Mesendoderm (in vitro differentiated cells): Measurements from ENCODE around the gene HOXA11.

Source experiments
- DNase-seq: peaks from one replicate; pipeline ENCODE4 v3.0.0; 2013
- H2AK5ac ChIP-seq: 2 replicates; pipeline ENCODE4 v1.6.1; 2013; ENCODE audit warnings: low read length, inconsistent platforms
- H2BK120ac ChIP-seq: 2 replicates; pipeline ENCODE4 v1.6.1; 2013; ENCODE audit warnings: low read depth, mild to moderate bottlenecking, low read length, moderate library complexity, mixed read lengths
- H2BK15ac ChIP-seq: replicated peaks from 2 replicates; pipeline ENCODE4 v1.6.1; 2013; ENCODE audit warnings: low read depth, mild to moderate bottlenecking, moderate library complexity
- H2BK5ac ChIP-seq: 2 replicates; pipeline ENCODE4 v1.6.1; 2013; ENCODE audit warnings: low read length, inconsistent platforms
- H3K18ac ChIP-seq: 2 replicates; pipeline ENCODE4 v1.6.1; 2013; ENCODE audit warnings: mild to moderate bottlenecking, low read length, mixed read lengths
- H3K23ac ChIP-seq: one replicate; pipeline ENCODE4 v1.6.1; 2013; ENCODE audit warnings: low read length
- H3K27ac ChIP-seq: 2 replicates; pipeline ENCODE4 v1.5.1; 2013; ENCODE audit warnings: low read depth, mild to moderate bottlenecking, inconsistent platforms, low read length, moderate library complexity
- H3K27me3 ChIP-seq: 2 replicates; pipeline ENCODE4 v1.6.1; 2013; ENCODE audit warnings: low read length, control low read depth, mild to moderate bottlenecking, inconsistent platforms; ENCODE audit not compliant: insufficient read depth, poor library complexity
- H3K36me3 ChIP-seq: 2 replicates; pipeline ENCODE4 v1.6.1; 2013; ENCODE audit warnings: low read length, inconsistent platforms; ENCODE audit not compliant: control insufficient read depth, insufficient read depth
- H3K4ac ChIP-seq: one replicate; pipeline ENCODE4 v1.6.1; 2013; ENCODE audit warnings: low read depth, mild to moderate bottlenecking, low read length, moderate library complexity
- H3K4me1 ChIP-seq: 2 replicates; pipeline ENCODE4 v1.6.1; 2013; ENCODE audit warnings: low read depth, low read length, inconsistent platforms; ENCODE audit not compliant: control insufficient read depth
- H3K4me2 ChIP-seq: 2 replicates; pipeline ENCODE4 v1.6.1; 2013; ENCODE audit warnings: low read length
- H3K4me3 ChIP-seq: 2 replicates; pipeline ENCODE4 v1.5.1; 2013; ENCODE audit warnings: mild to moderate bottlenecking, low read length
- H3K56ac ChIP-seq: one replicate; pipeline ENCODE4 v1.6.1; 2013; ENCODE audit warnings: low read length
- H3K79me1 ChIP-seq: 2 replicates; pipeline ENCODE4 v1.6.1; 2013; ENCODE audit warnings: low read length, inconsistent platforms
- H3K79me2 ChIP-seq: 2 replicates; pipeline ENCODE4 v1.6.1; 2013; ENCODE audit warnings: mild to moderate bottlenecking, low read length; ENCODE audit not compliant: control insufficient read depth, insufficient read depth
- H3K9ac ChIP-seq: 2 replicates; pipeline ENCODE4 v1.6.1; 2013; ENCODE audit warnings: low read length, inconsistent platforms
- H4K5ac ChIP-seq: one replicate; pipeline ENCODE4 v1.6.1; 2013; ENCODE audit warnings: low read length
- H4K8ac ChIP-seq: one replicate; pipeline ENCODE4 v1.6.1; 2013; ENCODE audit warnings: low read depth, mild to moderate bottlenecking, control low read depth, low read length, moderate library complexity
- WGBS: extraction: QIAGEN DNeasy Blood & Tissue Kit; methylation state at CpG from one replicate; pipeline ENCODE4 v1.1.7; 2013; ENCODE audit warnings: low lambda C conversion rate, missing lambda C conversion rate; ENCODE audit not compliant: insufficient coverage; ENCODE audit errors: extremely low coverage; 5-methylcytosine and 5-hydroxymethylcytosine counted together

The HOXA11 gene

DNA sequence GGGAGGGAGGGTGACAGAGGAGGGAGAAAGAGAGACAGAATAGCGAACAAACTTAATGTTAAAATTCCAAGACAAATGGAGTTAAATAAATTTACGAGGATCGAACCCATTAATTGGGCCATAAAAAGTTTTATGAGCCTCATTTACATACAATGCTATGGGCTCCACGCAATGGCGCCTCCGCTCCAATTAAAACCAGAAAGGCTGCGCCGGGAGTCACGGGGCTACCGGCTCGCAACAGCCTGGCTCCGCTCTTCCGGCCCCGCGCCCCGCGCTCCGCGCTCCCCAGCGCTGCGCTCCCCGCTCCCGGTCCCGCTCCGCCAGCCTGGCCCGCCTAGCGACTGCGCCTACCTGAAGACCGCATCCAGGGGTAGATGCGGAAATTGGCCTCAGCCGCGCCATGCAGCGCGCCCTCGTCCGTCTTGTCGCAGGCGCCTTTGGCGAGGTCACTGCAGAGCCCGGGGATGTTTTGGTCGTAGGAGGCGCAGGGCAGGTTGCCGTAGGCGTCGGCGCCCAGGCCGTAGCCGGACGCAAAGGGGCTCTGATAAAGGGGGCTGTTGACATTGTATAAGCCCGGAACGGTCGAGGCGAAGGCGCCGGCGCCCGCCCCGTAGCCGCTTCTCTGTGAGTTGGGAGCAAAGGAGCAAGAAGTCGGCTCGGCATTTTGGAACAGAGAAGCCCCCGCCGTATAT lies 29.1 kb downstream of the HOXA11 start:
- no CpG with 5 or more reads among the region's 63 CpGs for WGBS
- Histone ChIP-seq H3K9ac (no peak overlapping the region), H3K4ac (no peak overlapping the region), H3K4me3 (no peak overlapping the region), H2BK5ac (no peak overlapping the region), H2AK5ac (no peak overlapping the region), H3K27me3 (peaks cover 95% of the 10 kb centered on the region), H3K36me3 (no peaks in the 10 kb centered on the region), H3K18ac (no peak overlapping the region), H3K56ac (no peak overlapping the region), H3K4me2 (peak overlapping the region; percentile 35), H3K79me2 (no peaks in the 10 kb centered on the region), H3K4me1 (no peaks in the 10 kb centered on the region), H2BK15ac (no peak overlapping the region), H3K23ac (no peak overlapping the region), H3K79me1 (no peaks in the 10 kb centered on the region), H4K8ac (no peak overlapping the region), H2BK120ac (no peak overlapping the region), H3K27ac (no peak overlapping the region), H4K5ac (no peak overlapping the region)
- no peak for DNase-seq

DNA sequence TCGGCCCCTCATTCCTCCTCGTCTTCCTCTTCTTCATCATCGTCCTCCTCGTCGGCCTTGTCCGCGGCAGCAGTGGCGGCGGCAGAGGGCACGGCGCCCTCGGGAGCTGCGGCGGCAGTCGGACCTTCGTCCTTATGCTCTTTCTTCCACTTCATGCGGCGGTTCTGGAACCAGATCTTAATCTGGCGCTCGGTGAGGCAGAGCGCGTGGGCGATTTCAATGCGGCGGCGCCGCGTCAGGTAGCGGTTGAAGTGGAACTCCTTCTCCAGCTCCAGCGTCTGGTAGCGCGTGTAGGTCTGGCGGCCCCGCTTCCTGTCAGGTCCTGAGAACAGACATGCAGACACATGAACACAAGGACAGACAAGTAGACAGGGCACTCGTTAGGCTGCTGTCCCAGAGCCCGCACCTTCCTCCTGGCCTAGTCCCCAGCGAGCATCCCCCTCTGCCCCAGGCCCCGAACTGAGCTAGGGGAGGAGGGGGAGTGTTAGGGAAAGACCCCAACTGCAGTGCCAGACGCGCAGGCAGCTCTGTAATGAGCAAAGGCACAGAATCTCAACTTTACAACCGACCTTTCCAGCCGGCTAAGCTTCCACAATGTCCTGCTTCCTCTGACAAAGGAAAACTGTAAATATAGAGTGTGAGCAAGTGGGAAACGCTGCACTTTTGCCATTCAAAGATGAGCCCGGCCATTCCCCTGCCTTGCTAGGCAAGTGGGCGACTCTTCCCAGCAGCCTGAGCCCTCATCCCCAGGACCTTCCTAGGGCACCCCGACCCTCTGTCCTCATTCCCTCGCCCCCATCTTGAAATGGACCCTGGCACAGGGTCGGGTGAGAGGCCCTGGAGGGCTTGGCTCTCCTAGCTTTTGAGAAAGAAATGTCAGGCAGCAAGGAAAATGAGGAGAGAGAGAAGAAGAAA lies 29.9 kb downstream of the HOXA11 start:
- peaks cover 94% of the 10 kb centered on the region for H3K27me3 ChIP-seq
- no peak overlapping the region for H3K23ac ChIP-seq
- H2BK120ac ChIP-seq = no peak overlapping the region
- DNase-seq = no peak
- H3K27ac ChIP-seq = no peak overlapping the region
- H4K5ac ChIP-seq = no peak overlapping the region
- H3K18ac ChIP-seq = no peak overlapping the region
- no peaks in the 10 kb centered on the region for H3K4me1 ChIP-seq
- no peak overlapping the region for H3K56ac ChIP-seq
- H3K9ac ChIP-seq = no peak overlapping the region
- no peak overlapping the region for H3K4me3 ChIP-seq
- no peaks in the 10 kb centered on the region for H3K79me1 ChIP-seq
- H2BK15ac ChIP-seq = no peak overlapping the region
- no CpG with 5 or more reads among the region's 48 CpGs for WGBS
- no peak overlapping the region for H3K4ac ChIP-seq
- no peak overlapping the region for H2AK5ac ChIP-seq
- no peak overlapping the region for H2BK5ac ChIP-seq
- no peak overlapping the region for H3K4me2 ChIP-seq
- H3K36me3 ChIP-seq = no peaks in the 10 kb centered on the region
- H3K79me2 ChIP-seq = no peaks in the 10 kb centered on the region
- no peak overlapping the region for H4K8ac ChIP-seq

DNA sequence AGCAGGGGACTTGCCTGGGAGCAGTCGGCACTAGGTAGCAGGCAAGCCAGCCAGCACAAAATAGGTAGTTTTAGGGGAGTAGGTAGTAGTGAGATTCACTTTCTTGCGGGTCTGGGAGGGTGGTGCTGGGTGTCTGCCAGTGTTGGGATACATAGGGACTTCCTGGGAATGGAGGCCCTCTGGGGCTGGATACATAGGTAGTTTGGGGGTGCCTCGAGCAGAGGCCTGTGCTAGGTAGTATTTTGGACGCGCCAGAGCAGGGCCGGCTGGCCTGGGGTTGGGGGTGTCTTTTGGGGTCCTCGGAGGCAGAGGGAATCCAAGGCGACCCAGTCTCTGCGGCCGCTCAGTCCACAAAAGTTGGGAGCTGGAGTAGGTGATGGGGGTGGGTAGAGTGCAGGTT lies 30.7 kb downstream of the HOXA11 start:
- Histone ChIP-seq H3K4me2 (no peak overlapping the region), H4K8ac (no peak overlapping the region), H3K79me2 (no peaks in the 10 kb centered on the region), H2BK5ac (no peak overlapping the region), H3K27ac (no peak overlapping the region), H3K23ac (no peak overlapping the region), H3K27me3 (peaks cover 92% of the 10 kb centered on the region), H2AK5ac (no peak overlapping the region), H3K4me1 (no peaks in the 10 kb centered on the region), H3K36me3 (no peaks in the 10 kb centered on the region), H3K18ac (no peak overlapping the region), H4K5ac (no peak overlapping the region), H3K56ac (no peak overlapping the region), H3K4me3 (no peak overlapping the region), H2BK120ac (no peak overlapping the region), H3K4ac (no peak overlapping the region), H3K9ac (no peak overlapping the region), H3K79me1 (no peaks in the 10 kb centered on the region), H2BK15ac (no peak overlapping the region)
- no peak for DNase-seq
- WGBS = no CpG with 5 or more reads among the region's 10 CpGs

DNA sequence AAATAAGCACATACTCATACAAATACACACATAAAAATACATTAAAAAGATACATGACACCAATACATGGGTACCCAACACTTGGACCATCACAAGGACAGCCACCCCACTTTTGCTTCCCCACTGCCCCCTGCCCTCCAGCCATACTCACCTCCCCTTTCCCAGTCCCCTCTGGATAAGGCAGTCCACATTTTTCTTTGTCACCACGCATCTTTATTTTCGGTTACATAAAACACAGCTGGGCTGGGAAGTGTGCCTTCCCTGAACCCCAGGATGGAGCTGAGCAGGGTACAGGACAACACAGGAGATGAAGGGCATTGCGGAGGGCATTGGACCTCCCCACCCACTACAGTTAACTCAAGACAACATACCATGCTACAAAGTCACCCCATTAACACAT lies 31.5 kb downstream of the HOXA11 start:
- H2BK120ac ChIP-seq = no peak overlapping the region
- no peak for DNase-seq
- no peak overlapping the region for H3K4me2 ChIP-seq
- H3K56ac ChIP-seq = no peak overlapping the region
- H3K4me3 ChIP-seq = no peak overlapping the region
- no CpG with 5 or more reads among the region's 3 CpGs for WGBS
- H2BK5ac ChIP-seq = no peak overlapping the region
- H2BK15ac ChIP-seq = no peak overlapping the region
- no peak overlapping the region for H2AK5ac ChIP-seq
- no peaks in the 10 kb centered on the region for H3K79me1 ChIP-seq
- H3K4ac ChIP-seq = no peak overlapping the region
- H3K9ac ChIP-seq = no peak overlapping the region
- no peaks in the 10 kb centered on the region for H3K36me3 ChIP-seq
- H4K5ac ChIP-seq = no peak overlapping the region
- no peak overlapping the region for H3K23ac ChIP-seq
- H3K4me1 ChIP-seq = no peaks in the 10 kb centered on the region
- peaks cover 92% of the 10 kb centered on the region for H3K27me3 ChIP-seq
- H4K8ac ChIP-seq = no peak overlapping the region
- H3K79me2 ChIP-seq = no peaks in the 10 kb centered on the region
- H3K18ac ChIP-seq = no peak overlapping the region
- H3K27ac ChIP-seq = no peak overlapping the region

DNA sequence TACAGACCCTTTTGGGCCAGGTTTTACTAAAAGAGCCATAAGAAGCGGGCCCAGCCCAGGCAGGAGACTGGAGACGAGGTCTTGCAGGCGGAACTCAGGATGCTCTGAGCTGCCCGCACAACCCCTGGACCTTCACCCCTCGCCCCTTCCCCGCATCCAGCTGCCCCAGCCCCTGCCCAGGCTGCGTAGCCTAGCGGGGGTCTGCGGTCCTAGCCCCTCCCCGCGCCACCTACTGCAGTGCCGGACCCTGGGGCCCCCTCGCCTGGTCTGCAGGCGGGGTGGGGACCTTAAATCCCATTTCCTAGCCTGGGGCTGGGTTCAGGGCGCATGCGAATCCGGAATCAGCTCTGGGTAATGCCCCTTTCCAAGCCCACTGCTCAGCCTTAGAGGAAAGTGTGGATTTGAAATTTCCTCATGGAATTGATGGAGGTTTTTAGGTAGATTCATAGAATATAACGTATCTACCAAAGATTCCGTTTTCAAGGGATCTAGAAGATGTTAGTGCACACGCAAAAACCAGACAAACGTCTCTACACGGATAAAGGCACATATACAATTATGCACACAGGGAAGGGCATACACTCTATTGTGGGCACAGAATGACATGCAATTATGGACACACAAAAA lies 32.1 kb downstream of the HOXA11 start:
- no peak overlapping the region for H2AK5ac ChIP-seq
- H3K4me3 ChIP-seq = no peak overlapping the region
- H3K23ac ChIP-seq = no peak overlapping the region
- no peak overlapping the region for H4K8ac ChIP-seq
- H3K18ac ChIP-seq = no peak overlapping the region
- no CpG with 5 or more reads among the region's 22 CpGs for WGBS
- H3K27me3 ChIP-seq = peaks cover 92% of the 10 kb centered on the region
- H3K79me1 ChIP-seq = no peaks in the 10 kb centered on the region
- no peak overlapping the region for H2BK120ac ChIP-seq
- H2BK5ac ChIP-seq = no peak overlapping the region
- H3K56ac ChIP-seq = no peak overlapping the region
- H3K79me2 ChIP-seq = no peaks in the 10 kb centered on the region
- H3K27ac ChIP-seq = no peak overlapping the region
- H3K4me2 ChIP-seq = no peak overlapping the region
- DNase-seq = no peak
- H3K9ac ChIP-seq = no peak overlapping the region
- H3K36me3 ChIP-seq = no peaks in the 10 kb centered on the region
- H2BK15ac ChIP-seq = no peak overlapping the region
- H3K4ac ChIP-seq = no peak overlapping the region
- no peak overlapping the region for H4K5ac ChIP-seq
- no peaks in the 10 kb centered on the region for H3K4me1 ChIP-seq
